Type B pancreatic cell (in vitro differentiated cells): ENCODE data around the gene PTPA. TPM values are rescaled to one million over a fixed set of nuclear protein-coding genes. Genes with fewer than 3 reads are reported as not detected.

ENCODE experiments used
- DNase-seq: peaks from one replicate; pipeline ENCODE4 v3.0.0; 2021; ENCODE audit warnings: mixed read lengths; ENCODE audit not compliant: unreplicated experiment; ENCODE audit errors: extremely low spot score
- H3K27ac Mint-ChIP-seq: 2 replicates; pipeline ENCODE4 v1.8.0; 2021; ENCODE audit warnings: mild to moderate bottlenecking, mixed read lengths
- H3K27me3 Mint-ChIP-seq: 2 replicates; pipeline ENCODE4 v1.8.0; 2021; ENCODE audit warnings: mixed read lengths
- H3K36me3 Mint-ChIP-seq: 2 replicates; pipeline ENCODE4 v1.8.0; 2021; ENCODE audit warnings: mixed read lengths
- H3K4me1 Mint-ChIP-seq: one replicate; pipeline ENCODE4 v1.8.0; 2021; ENCODE audit warnings: mixed read lengths; ENCODE audit not compliant: unreplicated experiment
- H3K4me3 Mint-ChIP-seq: 2 replicates; pipeline ENCODE4 v1.8.0; 2021; ENCODE audit warnings: mild to moderate bottlenecking, mixed read lengths
- H3K9me3 Mint-ChIP-seq: 2 replicates; pipeline ENCODE4 v1.8.0; 2021; ENCODE audit warnings: mixed read lengths
- total RNA-seq: library from RNA; stranded (reverse); gene quantifications from 2 replicates; pipeline ENCODE4 v1.2.1, GENCODE V29; 2021; ENCODE audit warnings: low replicate concordance
- TF ChIP-seq, protein P1 (sequence below): fragments of 200-600 bp; sonication (generic); conservative IDR thresholded peaks from 2 replicates; pipeline ENCODE4 v1.5.0; 2021; ENCODE audit warnings: antibody characterized with exemption, mild to moderate bottlenecking

The PTPA gene
- total RNA-seq, 1 donor from 2014 or later = 102 TPM

DNA sequence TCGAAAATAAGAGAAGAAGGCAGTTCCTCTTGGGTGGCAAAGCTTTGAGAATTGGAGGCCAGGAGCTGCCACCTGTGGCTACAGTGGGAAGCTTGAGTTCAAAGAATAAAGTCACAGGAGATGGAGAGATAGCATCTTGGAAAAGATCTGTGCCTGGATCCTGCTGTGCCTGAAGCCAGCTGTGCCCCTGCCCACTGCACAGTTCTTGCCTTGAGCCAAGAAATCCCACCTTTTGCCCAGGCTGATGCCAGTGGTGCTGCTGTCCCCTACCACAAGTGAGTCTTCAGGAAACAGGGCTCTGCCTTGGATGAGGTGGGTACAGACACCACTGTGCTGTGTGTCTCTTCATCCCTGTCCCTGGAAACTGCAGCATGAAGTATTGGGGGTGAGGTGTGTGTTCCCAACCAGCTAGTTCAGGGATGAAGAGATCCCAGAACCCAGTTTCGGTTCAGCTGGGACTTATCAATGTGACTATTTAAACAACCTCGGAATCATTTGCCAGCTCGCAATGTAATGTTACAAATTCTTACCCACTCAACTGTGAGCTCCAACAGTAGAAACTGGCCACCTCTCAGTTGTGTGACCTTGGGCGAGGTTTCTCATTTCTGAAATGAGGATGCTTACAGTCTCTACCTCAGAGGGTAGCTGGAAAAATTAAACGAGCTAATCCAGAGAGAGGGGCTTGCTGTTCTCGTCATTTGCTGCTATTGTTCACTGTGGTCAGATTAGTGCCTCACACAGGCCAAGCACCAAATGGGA, 61.0 kb downstream of the PTPA start:
- Mint-ChIP-seq H3K36me3 (no peaks in the 10 kb centered on the region), H3K27ac (peak overlapping the region; percentile 56), H3K4me1 (peaks cover 32% of the 10 kb centered on the region), H3K4me3 (peak overlapping the region; percentile 36), H3K9me3 (no peaks in the 10 kb centered on the region), H3K27me3 (no peaks in the 10 kb centered on the region)
- DNase-seq = no peak
- TF ChIP-seq, protein P1, sequence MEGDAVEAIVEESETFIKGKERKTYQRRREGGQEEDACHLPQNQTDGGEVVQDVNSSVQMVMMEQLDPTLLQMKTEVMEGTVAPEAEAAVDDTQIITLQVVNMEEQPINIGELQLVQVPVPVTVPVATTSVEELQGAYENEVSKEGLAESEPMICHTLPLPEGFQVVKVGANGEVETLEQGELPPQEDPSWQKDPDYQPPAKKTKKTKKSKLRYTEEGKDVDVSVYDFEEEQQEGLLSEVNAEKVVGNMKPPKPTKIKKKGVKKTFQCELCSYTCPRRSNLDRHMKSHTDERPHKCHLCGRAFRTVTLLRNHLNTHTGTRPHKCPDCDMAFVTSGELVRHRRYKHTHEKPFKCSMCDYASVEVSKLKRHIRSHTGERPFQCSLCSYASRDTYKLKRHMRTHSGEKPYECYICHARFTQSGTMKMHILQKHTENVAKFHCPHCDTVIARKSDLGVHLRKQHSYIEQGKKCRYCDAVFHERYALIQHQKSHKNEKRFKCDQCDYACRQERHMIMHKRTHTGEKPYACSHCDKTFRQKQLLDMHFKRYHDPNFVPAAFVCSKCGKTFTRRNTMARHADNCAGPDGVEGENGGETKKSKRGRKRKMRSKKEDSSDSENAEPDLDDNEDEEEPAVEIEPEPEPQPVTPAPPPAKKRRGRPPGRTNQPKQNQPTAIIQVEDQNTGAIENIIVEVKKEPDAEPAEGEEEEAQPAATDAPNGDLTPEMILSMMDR = no peak

DNA sequence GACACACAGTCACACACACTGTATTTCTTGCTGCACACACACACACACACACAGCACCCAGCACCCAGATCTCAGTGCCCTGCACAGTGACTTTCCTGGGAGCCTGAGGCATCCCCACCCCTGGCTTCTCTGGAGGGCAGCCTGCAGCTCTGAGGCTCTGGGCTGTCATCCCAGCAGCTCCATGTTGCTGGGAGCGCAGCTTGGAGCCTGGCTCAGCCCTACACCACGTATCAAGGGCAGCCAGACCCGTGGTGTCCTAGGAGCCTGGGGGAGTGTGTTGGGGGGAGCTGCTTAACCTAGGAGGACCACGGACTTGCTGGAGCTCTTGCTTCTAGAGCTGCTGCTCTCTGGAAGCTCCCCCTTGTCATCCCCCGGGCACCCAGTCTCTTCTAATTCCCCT, 61.6 kb downstream of the PTPA start:
- H3K27ac Mint-ChIP-seq = peak overlapping the region; percentile 56
- no peak overlapping the region for H3K4me3 Mint-ChIP-seq

DNA sequence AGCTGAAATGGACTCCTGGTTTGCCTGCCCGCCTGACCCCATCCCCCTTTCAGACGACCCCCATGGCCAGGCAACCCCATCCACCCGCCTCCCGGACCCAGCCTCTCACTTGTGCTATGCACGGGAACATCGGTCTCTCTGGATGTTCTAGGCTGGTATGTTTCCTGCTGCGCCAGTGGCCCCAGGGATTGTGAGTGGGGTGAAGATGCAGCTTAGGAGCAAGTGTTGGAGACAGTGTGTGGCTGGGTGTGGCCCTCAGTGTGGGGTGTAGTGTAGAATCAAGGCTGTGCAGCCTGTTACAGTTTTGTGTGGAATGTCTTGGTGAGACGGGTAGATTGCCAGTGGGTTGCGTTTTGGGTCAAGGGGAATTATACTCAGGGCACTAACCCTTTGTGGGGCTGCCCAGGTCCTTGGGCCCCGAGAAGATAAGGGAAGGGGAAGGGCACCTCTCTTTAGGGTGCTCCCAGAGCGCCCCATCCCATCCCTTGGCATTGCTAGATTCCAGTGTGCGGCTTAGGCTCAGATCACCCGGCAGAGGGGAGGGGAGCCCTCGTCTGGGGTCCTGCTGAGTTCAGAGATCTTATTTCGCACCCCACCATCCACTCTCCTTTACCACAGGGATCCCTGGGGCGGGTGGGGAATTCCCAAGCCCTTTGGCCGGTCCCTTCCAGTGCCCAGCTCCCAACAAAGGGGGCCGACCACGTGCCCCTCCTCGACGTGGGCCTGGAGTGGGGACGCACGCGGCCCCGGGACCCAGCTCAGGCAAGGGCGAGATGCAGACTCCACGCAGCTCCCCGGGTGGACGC, 62.3 kb downstream of the PTPA start:
- Mint-ChIP-seq H3K4me3 (peak overlapping the region; percentile 85), H3K36me3 (no peaks in the 10 kb centered on the region), H3K4me1 (peaks cover 26% of the 10 kb centered on the region), H3K9me3 (no peaks in the 10 kb centered on the region), H3K27me3 (no peaks in the 10 kb centered on the region), H3K27ac (peak overlapping the region; percentile 68)
- TF ChIP-seq, protein P1 = no peak
- no peak for DNase-seq

More for the DNA sequence above, 61.6 kb downstream of the PTPA start:
- Mint-ChIP-seq H3K4me1 (peaks cover 30% of the 10 kb centered on the region), H3K9me3 (no peaks in the 10 kb centered on the region), H3K36me3 (no peaks in the 10 kb centered on the region), H3K27me3 (no peaks in the 10 kb centered on the region)
- no peak for DNase-seq
- TF ChIP-seq, protein P1 = no peak

DNA sequence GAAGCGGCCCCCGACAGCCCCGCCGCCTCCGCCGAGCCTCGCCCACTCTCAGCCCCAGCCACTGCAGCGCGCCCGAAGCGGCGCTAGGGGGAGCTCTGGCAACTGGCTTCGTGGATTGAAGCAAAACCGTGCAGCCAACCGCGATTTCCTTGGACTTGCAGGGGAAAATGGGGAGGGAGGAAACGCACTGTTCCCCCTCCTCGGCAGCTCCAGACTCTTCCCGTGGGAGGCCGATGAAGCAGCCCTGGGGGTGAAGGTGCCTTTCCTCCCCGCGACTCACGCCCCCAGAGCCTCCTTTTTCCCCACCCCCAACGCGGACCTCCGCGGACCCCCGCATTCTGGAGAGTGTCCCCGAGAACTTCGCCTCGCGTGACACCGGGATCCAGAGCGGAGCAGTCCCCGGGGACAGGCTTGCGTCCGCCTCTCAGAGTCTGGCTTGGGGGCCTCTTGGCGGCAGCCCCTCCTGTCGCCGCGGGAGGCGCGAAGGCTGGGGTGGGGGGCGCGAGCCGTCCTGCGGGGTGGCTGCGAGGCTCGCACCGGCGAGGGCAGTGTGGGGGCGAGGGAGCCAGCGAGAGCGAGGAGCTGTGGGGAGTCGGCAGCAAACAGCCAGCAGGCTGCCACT, 63.0 kb downstream of the PTPA start:
- peak overlapping the region; percentile 88 for H3K4me3 Mint-ChIP-seq
- TF ChIP-seq, protein P1 = peak; percentile 98
- peak overlapping the region; percentile 95 for H3K27ac Mint-ChIP-seq

DNA sequence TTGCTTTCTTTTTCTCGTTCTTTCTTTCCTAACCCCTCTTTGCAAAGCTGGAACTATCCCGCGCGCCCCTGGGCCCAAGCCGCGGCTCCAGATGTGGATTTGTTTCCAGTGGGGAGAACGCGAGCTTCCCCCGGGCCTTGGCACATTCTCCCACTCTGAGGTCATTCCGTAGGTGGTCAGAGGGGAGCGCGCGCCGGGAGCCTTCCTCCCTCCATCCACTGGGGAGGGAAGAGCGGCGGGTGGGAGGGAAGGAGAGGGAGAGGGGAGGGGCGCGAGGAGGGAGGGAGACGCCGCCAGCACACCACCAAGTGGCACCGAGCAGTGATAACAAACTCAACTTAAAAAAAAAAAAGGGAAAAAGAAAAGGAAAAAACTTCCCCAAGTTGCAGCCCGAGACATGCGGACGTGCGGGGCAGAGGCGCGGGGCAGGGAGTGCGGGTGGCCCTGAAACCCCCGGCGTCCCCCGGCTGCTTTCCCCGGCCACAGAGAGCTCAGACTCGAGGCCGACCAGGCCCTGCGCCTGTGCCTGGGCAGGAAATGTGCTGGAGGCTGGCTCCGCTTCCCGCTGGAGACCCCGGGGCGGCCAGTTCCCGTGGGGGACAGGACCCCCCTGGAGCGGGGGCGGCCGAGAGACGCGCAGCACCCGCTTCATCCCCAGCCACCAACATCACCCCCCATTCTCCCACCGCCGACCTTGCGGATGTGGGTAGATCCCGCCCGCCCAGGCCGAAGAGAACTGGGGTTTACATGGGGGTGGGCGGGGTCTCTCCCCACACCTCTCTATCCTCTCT, 63.7 kb downstream of the PTPA start:
- no peaks in the 10 kb centered on the region for H3K27me3 Mint-ChIP-seq
- H3K9me3 Mint-ChIP-seq = no peaks in the 10 kb centered on the region
- H3K4me1 Mint-ChIP-seq = peaks cover 30% of the 10 kb centered on the region
- no peaks in the 10 kb centered on the region for H3K36me3 Mint-ChIP-seq
- TF ChIP-seq, protein P1 = peak; percentile 23
- DNase-seq = no peak
- peak overlapping the region; percentile 95 for H3K27ac Mint-ChIP-seq
- H3K4me3 Mint-ChIP-seq = peak overlapping the region; percentile 93

More for the DNA sequence above, 63.0 kb downstream of the PTPA start:
- peak; percentile 93 for DNase-seq
- Mint-ChIP-seq H3K27me3 (no peaks in the 10 kb centered on the region), H3K36me3 (no peaks in the 10 kb centered on the region), H3K9me3 (no peaks in the 10 kb centered on the region), H3K4me1 (peaks cover 30% of the 10 kb centered on the region)
